ENCODE measurements around the gene PPP2R2C.
A peak's percentile ranks its signal among the peaks of the same experiment; 100 is the strongest.

DNA sequence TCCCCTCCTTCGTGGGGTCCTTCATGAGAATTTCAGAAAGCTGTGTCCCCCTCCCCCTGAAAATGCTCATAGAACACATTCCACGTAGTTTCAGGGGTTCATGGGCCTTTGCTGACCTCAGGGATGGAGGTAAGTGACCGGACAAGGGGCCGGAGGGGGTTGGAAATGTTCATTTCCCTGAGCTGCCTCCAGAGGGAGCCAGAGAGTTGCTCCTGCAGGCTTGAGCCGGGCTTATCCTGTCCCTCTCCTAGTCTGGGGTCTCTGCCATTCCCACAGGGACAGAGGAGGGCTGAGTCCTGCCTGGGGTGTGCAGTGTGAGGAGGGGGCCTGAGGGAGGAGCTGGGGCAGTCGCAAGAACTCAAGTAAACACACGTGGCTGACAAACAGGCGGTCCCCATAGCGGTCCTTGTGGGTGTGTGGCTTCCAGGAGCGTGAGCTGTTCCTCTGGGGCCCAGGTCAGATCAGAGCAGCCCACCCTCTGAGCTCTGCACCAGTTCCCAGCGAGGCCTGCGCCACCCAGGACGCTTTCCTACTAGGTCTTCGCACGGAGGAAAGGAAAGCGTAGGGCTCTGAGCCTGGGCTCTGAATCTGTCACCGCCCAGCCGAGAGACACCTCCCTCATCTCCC is 140.3 kb downstream of the PPP2R2C start:
- TF ChIP-seq, protein P1, sequence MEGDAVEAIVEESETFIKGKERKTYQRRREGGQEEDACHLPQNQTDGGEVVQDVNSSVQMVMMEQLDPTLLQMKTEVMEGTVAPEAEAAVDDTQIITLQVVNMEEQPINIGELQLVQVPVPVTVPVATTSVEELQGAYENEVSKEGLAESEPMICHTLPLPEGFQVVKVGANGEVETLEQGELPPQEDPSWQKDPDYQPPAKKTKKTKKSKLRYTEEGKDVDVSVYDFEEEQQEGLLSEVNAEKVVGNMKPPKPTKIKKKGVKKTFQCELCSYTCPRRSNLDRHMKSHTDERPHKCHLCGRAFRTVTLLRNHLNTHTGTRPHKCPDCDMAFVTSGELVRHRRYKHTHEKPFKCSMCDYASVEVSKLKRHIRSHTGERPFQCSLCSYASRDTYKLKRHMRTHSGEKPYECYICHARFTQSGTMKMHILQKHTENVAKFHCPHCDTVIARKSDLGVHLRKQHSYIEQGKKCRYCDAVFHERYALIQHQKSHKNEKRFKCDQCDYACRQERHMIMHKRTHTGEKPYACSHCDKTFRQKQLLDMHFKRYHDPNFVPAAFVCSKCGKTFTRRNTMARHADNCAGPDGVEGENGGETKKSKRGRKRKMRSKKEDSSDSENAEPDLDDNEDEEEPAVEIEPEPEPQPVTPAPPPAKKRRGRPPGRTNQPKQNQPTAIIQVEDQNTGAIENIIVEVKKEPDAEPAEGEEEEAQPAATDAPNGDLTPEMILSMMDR (IDR thresholded peaks at IDR 0.05): peak; percentile 42 to 66 (median 57)
- no peak for TF ChIP-seq POLR2A (IDR thresholded peaks at IDR 0.05)

Measured in body of pancreas (tissue), 4 donors.